HG02840 (cell line): Measurements from ENCODE around the gene ERVFRD-1.

Experiments used
- ATAC-seq: cut with Tn5 transposase; IDR thresholded peaks from one replicate; pipeline ENCODE4 v1.9.1; 2021; ENCODE audit warnings: mild to moderate bottlenecking, moderate library complexity, moderate number of reproducible peaks; ENCODE audit not compliant: unreplicated experiment, low FRiP score

Gene ERVFRD-1

GRCh38 chr6:11056871-11057270 is 54.7 kb downstream of the ERVFRD-1 start:
- no peak for ATAC-seq

- ATAC-seq: no peak
Measured at GRCh38 chr6:11055127-11055627, 56.3 kb downstream of the ERVFRD-1 start.

- ATAC-seq: no peak
Measured at GRCh38 chr6:11054722-11055121, 56.8 kb downstream of the ERVFRD-1 start.

GRCh38 chr6:11053307-11053706 is 58.2 kb downstream of the ERVFRD-1 start:
- ATAC-seq: no peak
